ENCODE measurements around the gene UHRF2. TPM values are rescaled to one million over a fixed set of nuclear protein-coding genes. Genes with fewer than 3 reads are reported as not detected.
"Not testable (repeated sequence)": the region's sequence is repeated elsewhere in the genome, so short reads cannot be mapped to it uniquely, and the experiment has no call there.

The UHRF2 gene
- polyA plus RNA-seq, 1 donor, result 52.3 TPM

GRCh38 chr9:6522263-6522662, 109.3 kb downstream of the UHRF2 start:
- no peaks in the 10 kb centered on the region for H3K36me3 ChIP-seq (ENCODE audit: control insufficient read depth, insufficient read depth, low read length)
- DNase-seq, result no peak

GRCh38 chr9:6525326-6526045, 112.5 kb downstream of the UHRF2 start:
- no peak for DNase-seq
- H3K4me1 ChIP-seq (ENCODE audit: control insufficient read depth, insufficient read depth, low read length), result no peaks in the 10 kb centered on the region
- WGBS (ENCODE audit: insufficient coverage, low lambda C conversion rate), result no CpG with 5 or more reads among the region's 2 CpGs
- peaks cover 9% of the 10 kb centered on the region for H3K9me3 ChIP-seq (ENCODE audit: control insufficient read depth, low read depth, low read length)
- H3K27me3 ChIP-seq (ENCODE audit: control insufficient read depth, insufficient read depth, low read length), result no peaks in the 10 kb centered on the region
- H3K27ac ChIP-seq (ENCODE audit: low read length), result no peak overlapping the region
- no peaks in the 10 kb centered on the region for H3K36me3 ChIP-seq (ENCODE audit: control insufficient read depth, insufficient read depth, low read length)
- no peak overlapping the region for H3K4me3 ChIP-seq (ENCODE audit: low read length)

More at GRCh38 chr9:6522263-6522662, 109.3 kb downstream of the UHRF2 start:
- 95% methylated on average over 4 of the region's 4 CpGs for WGBS (ENCODE audit: insufficient coverage, low lambda C conversion rate)
- H3K9me3 ChIP-seq (ENCODE audit: control insufficient read depth, low read depth, low read length), result peaks cover 9% of the 10 kb centered on the region
- H3K4me1 ChIP-seq (ENCODE audit: control insufficient read depth, insufficient read depth, low read length), result no peaks in the 10 kb centered on the region
- H3K27me3 ChIP-seq (ENCODE audit: control insufficient read depth, insufficient read depth, low read length), result no peaks in the 10 kb centered on the region
- H3K4me3 ChIP-seq (ENCODE audit: low read length), result no peak overlapping the region
- no peak overlapping the region for H3K27ac ChIP-seq (ENCODE audit: low read length)

GRCh38 chr9:6535594-6535993, 122.6 kb downstream of the UHRF2 start:
- no peaks in the 10 kb centered on the region for H3K4me1 ChIP-seq (ENCODE audit: control insufficient read depth, insufficient read depth, low read length)
- no peak overlapping the region for H3K27ac ChIP-seq (ENCODE audit: low read length)
- no peaks in the 10 kb centered on the region for H3K9me3 ChIP-seq (ENCODE audit: control insufficient read depth, low read depth, low read length)
- no peaks in the 10 kb centered on the region for H3K27me3 ChIP-seq (ENCODE audit: control insufficient read depth, insufficient read depth, low read length)
- no peak for DNase-seq
- no peaks in the 10 kb centered on the region for H3K36me3 ChIP-seq (ENCODE audit: control insufficient read depth, insufficient read depth, low read length)
- WGBS (ENCODE audit: insufficient coverage, low lambda C conversion rate), result no CpG with 5 or more reads among the region's 3 CpGs
- no peak overlapping the region for H3K4me3 ChIP-seq (ENCODE audit: low read length)

DNA sequence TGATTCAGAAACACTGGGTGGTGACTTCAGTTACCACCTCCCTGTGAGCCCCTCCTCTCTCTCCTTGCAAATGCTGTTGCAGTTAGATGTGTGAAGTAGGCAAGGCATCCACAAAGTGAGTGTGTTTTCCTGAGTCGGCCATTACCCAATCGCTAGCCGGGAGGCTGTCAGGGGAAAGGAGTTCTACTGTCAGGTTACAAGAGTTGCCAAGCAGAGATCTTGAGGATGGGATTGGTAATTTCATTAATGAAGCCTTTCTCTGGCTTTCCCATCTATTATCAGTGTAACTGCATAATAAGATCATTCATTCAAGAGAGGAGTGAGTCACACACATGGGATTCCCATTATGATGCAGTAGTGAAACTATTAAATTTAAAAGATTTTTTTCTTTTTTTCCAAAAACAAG, 125.7 kb downstream of the UHRF2 start:
- Histone ChIP-seq H3K4me3 (ENCODE audit: low read length) (no peak overlapping the region), H3K9me3 (ENCODE audit: control insufficient read depth, low read depth, low read length) (no peaks in the 10 kb centered on the region), H3K36me3 (ENCODE audit: control insufficient read depth, insufficient read depth, low read length) (no peaks in the 10 kb centered on the region), H3K4me1 (ENCODE audit: control insufficient read depth, insufficient read depth, low read length) (no peaks in the 10 kb centered on the region), H3K27me3 (ENCODE audit: control insufficient read depth, insufficient read depth, low read length) (no peaks in the 10 kb centered on the region), H3K27ac (ENCODE audit: low read length) (no peak overlapping the region)
- WGBS (ENCODE audit: insufficient coverage, low lambda C conversion rate), result no CpG with 5 or more reads among the region's 3 CpGs
- DNase-seq, result no peak

- H3K4me1 ChIP-seq (ENCODE audit: control insufficient read depth, insufficient read depth, low read length); H3K36me3 ChIP-seq (ENCODE audit: control insufficient read depth, insufficient read depth, low read length); H3K4me3 ChIP-seq (ENCODE audit: low read length); DNase-seq; H3K27ac ChIP-seq (ENCODE audit: low read length); H3K9me3 ChIP-seq (ENCODE audit: control insufficient read depth, low read depth, low read length); H3K27me3 ChIP-seq (ENCODE audit: control insufficient read depth, insufficient read depth, low read length): not testable (repeated sequence)
- 100% methylated on average over 1 of the region's 5 CpGs for WGBS (ENCODE audit: insufficient coverage, low lambda C conversion rate)
Observed at GRCh38 chr9:6542617-6543016, 129.6 kb downstream of the UHRF2 start.

- H3K27me3 ChIP-seq (ENCODE audit: control insufficient read depth, insufficient read depth, low read length), result no peaks in the 10 kb centered on the region
- no peak overlapping the region for H3K4me3 ChIP-seq (ENCODE audit: low read length)
- no peaks in the 10 kb centered on the region for H3K4me1 ChIP-seq (ENCODE audit: control insufficient read depth, insufficient read depth, low read length)
- H3K9me3 ChIP-seq (ENCODE audit: control insufficient read depth, low read depth, low read length), result no peaks in the 10 kb centered on the region
- no peak overlapping the region for H3K27ac ChIP-seq (ENCODE audit: low read length)
- no peaks in the 10 kb centered on the region for H3K36me3 ChIP-seq (ENCODE audit: control insufficient read depth, insufficient read depth, low read length)
- WGBS (ENCODE audit: insufficient coverage, low lambda C conversion rate), result 100% methylated on average over 1 of the region's 6 CpGs
- no peak for DNase-seq
Observed at GRCh38 chr9:6543204-6543603, 130.2 kb downstream of the UHRF2 start.

GRCh38 chr9:6545017-6545691, 132.2 kb downstream of the UHRF2 start:
- Histone ChIP-seq H3K36me3 (ENCODE audit: control insufficient read depth, insufficient read depth, low read length) (no peaks in the 10 kb centered on the region), H3K4me3 (ENCODE audit: low read length) (no peak overlapping the region), H3K9me3 (ENCODE audit: control insufficient read depth, low read depth, low read length) (no peaks in the 10 kb centered on the region), H3K4me1 (ENCODE audit: control insufficient read depth, insufficient read depth, low read length) (no peaks in the 10 kb centered on the region), H3K27me3 (ENCODE audit: control insufficient read depth, insufficient read depth, low read length) (no peaks in the 10 kb centered on the region), H3K27ac (ENCODE audit: low read length) (no peak overlapping the region)
- no peak for DNase-seq
- WGBS (ENCODE audit: insufficient coverage, low lambda C conversion rate), result no CpG with 5 or more reads among the region's 8 CpGs

- Histone ChIP-seq H3K36me3 (ENCODE audit: control insufficient read depth, insufficient read depth, low read length) (no peaks in the 10 kb centered on the region), H3K4me3 (ENCODE audit: low read length) (no peak overlapping the region), H3K9me3 (ENCODE audit: control insufficient read depth, low read depth, low read length) (no peaks in the 10 kb centered on the region), H3K4me1 (ENCODE audit: control insufficient read depth, insufficient read depth, low read length) (no peaks in the 10 kb centered on the region), H3K27ac (ENCODE audit: low read length) (no peak overlapping the region), H3K27me3 (ENCODE audit: control insufficient read depth, insufficient read depth, low read length) (no peaks in the 10 kb centered on the region)
- no CpG with 5 or more reads among the region's 8 CpGs for WGBS (ENCODE audit: insufficient coverage, low lambda C conversion rate)
- no peak for DNase-seq
Observed at GRCh38 chr9:6549106-6549800, 136.3 kb downstream of the UHRF2 start.

DNA sequence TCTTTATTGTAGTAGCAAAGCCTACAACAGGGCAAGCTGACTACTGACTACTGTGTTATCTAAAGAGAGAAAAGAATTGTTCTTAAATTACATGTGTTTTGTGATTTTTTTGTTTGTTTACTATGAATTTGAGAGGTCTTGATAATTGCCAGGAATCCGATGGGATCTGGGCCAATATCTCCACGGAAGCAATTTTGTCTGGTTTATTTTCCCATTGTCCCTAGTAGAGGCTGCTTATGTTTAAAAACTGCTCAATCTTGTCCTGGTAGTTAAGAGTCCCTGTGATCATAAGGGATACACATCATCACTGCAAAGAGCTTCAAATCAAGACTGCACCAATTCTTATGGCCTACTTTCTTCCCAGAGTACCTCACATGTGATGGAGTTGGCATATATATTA, 138.1 kb downstream of the UHRF2 start:
- H3K27ac ChIP-seq (ENCODE audit: low read length), result no peak overlapping the region
- H3K4me1 ChIP-seq (ENCODE audit: control insufficient read depth, insufficient read depth, low read length), result no peaks in the 10 kb centered on the region
- H3K27me3 ChIP-seq (ENCODE audit: control insufficient read depth, insufficient read depth, low read length), result no peaks in the 10 kb centered on the region
- no peak overlapping the region for H3K4me3 ChIP-seq (ENCODE audit: low read length)
- no peaks in the 10 kb centered on the region for H3K9me3 ChIP-seq (ENCODE audit: control insufficient read depth, low read depth, low read length)
- DNase-seq, result no peak
- H3K36me3 ChIP-seq (ENCODE audit: control insufficient read depth, insufficient read depth, low read length), result no peaks in the 10 kb centered on the region
- WGBS (ENCODE audit: insufficient coverage, low lambda C conversion rate), result no CpG with 5 or more reads among the region's 2 CpGs

GRCh38 chr9:6552033-6552432, 139.0 kb downstream of the UHRF2 start:
- no peaks in the 10 kb centered on the region for H3K9me3 ChIP-seq (ENCODE audit: control insufficient read depth, low read depth, low read length)
- H3K27me3 ChIP-seq (ENCODE audit: control insufficient read depth, insufficient read depth, low read length), result no peaks in the 10 kb centered on the region
- no peak overlapping the region for H3K4me3 ChIP-seq (ENCODE audit: low read length)
- no CpG with 5 or more reads among the region's 3 CpGs for WGBS (ENCODE audit: insufficient coverage, low lambda C conversion rate)
- no peak for DNase-seq
- no peak overlapping the region for H3K27ac ChIP-seq (ENCODE audit: low read length)
- no peaks in the 10 kb centered on the region for H3K36me3 ChIP-seq (ENCODE audit: control insufficient read depth, insufficient read depth, low read length)
- no peaks in the 10 kb centered on the region for H3K4me1 ChIP-seq (ENCODE audit: control insufficient read depth, insufficient read depth, low read length)

Measured in large intestine (tissue), 3 donors.